Suprapubic skin (tissue), 4 donors: ENCODE results near the gene PLEKHA1.

Experiments
- EP300 ChIP-seq: sonication (generic); formaldehyde crosslinking; IDR thresholded peaks from one replicate; pipeline ENCODE4 v1.6.1; 2017; ENCODE audit warnings: antibody characterized with exemption
- POLR2A ChIP-seq, 2 donors: fragments of 450-650 bp; IDR thresholded peaks; one replicate each; pipeline ENCODE4 v1.6.1; 2017; ENCODE audit warnings: antibody characterized with exemption in 2 of 2, mild to moderate bottlenecking in 2 of 2, moderate library complexity in 2 of 2
- POLR2AphosphoS5 ChIP-seq, 3 donors: sonication (generic); formaldehyde crosslinking; IDR thresholded peaks; one replicate each; pipeline ENCODE4 v1.6.1; 2017; ENCODE audit warnings: antibody characterized with exemption in 3 of 3
- TF ChIP-seq, protein P1 (sequence below), 2 donors: fragments of 200-600 bp in 1 of 2; fragments of 450-650 bp in 1 of 2; sonication (generic) in 1 of 2; IDR thresholded peaks; one replicate each; pipeline ENCODE4 v1.5.1; 2016 to 2019; ENCODE audit warnings: antibody characterized with exemption in 2 of 2, mild to moderate bottlenecking in 1 of 2, moderate library complexity in 1 of 2

DNA sequence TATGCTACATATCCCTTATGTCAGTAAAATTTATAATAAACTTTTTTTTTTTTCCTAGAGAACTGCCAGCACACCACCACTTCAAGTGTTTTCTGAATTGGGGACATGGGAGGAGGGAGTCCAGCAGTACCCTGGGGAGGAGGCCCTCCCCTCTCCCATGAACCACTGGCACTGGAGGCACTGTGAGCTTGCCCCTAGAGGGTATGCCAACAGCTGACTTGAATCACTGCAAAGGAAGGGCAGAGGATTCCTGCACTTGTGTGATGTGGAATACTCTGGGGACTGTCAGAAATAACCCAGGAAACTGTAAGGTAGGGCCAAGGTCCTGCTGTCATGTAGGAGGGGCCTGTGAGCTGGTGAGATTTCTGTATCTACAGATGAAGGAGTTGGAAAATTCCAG, 71.4 kb downstream of the PLEKHA1 start:
- TF ChIP-seq POLR2A (IDR thresholded peaks at IDR 0.05) = no peak
- TF ChIP-seq EP300 = no peak
- TF ChIP-seq, protein P1, sequence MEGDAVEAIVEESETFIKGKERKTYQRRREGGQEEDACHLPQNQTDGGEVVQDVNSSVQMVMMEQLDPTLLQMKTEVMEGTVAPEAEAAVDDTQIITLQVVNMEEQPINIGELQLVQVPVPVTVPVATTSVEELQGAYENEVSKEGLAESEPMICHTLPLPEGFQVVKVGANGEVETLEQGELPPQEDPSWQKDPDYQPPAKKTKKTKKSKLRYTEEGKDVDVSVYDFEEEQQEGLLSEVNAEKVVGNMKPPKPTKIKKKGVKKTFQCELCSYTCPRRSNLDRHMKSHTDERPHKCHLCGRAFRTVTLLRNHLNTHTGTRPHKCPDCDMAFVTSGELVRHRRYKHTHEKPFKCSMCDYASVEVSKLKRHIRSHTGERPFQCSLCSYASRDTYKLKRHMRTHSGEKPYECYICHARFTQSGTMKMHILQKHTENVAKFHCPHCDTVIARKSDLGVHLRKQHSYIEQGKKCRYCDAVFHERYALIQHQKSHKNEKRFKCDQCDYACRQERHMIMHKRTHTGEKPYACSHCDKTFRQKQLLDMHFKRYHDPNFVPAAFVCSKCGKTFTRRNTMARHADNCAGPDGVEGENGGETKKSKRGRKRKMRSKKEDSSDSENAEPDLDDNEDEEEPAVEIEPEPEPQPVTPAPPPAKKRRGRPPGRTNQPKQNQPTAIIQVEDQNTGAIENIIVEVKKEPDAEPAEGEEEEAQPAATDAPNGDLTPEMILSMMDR (IDR thresholded peaks at IDR 0.05) = no peak
- TF ChIP-seq POLR2AphosphoS5 (IDR thresholded peaks at IDR 0.05) = no peak
